ENCODE results near the gene ARHGAP21.
"Not testable (repeated sequence)": the region's sequence is repeated elsewhere in the genome, so short reads cannot be mapped to it uniquely, and the experiment has no call there.

The ARHGAP21 gene

DNA sequence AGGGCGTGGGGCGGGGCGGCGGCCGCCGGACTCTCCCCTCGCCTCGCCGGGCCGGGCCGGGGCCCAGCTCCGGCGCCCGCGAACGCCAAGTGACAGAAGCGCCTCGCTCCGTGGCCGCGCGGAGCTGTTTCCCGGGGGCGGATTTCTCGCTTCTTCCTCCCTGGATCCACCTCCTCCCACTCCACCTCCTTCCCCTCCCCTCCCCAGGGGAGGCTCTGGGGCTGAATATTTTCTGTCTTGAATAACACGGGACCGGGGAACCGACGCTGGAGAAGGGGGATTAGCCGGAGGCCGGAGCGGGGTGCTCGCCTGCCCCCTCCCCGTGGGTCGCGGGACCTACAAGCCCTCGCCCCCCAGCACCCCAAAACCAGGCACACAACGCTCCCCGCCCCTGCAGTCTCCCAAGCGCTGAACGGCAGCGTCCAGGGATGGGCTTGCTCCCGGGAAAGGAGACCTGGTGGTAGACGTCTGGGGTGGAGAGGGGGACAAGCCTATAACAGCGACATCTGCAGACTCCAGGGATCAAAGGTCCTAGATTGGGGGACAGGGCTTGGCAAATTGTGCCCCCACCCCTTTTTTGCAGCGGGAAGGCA, at the start of gene ARHGAP21:
Gene ARHGAP21 (minus strand): TSS at position 100 of the 593 bp plus-strand sequence. CDS start 1,988 bp downstream, outside the sequence.
- peak; percentile 23 for DNase-seq (ENCODE audit: low spot score)

GRCh38 chr10:24771943-24772694, 48.4 kb upstream of the ARHGAP21 start:
- no peak for DNase-seq (ENCODE audit: low spot score)

- DNase-seq (ENCODE audit: low spot score) = not testable (repeated sequence)
These were observed 41.3 kb upstream of the ARHGAP21 start for GRCh38 chr10:24764991-24765390.

- no peak for DNase-seq (ENCODE audit: low spot score)
These were observed 39.4 kb upstream of the ARHGAP21 start for GRCh38 chr10:24762966-24763623.

DNA sequence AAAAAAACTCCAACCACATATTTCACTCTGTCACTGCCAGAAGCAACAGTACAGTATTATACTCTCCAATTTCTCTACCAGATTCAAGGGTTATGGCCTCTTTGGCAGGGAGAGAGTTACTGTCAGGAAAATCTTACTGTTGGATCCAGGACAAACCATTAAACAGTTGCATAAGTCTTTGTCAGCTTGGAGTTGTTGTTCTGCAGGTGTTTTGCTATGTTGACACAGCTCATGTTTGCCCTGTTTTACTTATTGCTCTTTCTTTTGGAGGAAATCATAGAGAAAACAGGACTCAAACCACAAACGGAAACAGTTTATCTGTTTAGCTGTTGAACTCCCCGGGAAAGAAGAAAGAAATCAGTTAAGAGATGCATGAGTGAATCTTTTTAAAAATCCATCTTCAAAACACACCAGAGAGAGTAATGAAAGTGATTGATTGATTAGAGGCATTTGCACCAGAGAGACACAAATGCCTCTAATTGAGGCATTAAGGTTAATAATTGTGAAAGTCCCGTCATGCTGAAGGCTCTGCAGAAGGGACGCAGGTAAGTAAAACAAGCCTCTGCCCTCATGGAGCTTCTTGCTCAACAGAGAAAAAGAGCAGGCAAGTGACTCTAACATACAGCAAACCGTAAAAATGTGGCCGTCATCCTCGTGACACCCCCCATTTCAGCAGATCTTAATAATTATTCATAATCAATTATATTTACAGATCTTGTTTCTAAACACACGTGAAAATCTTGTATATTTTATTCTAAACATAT, 38.7 kb upstream of the ARHGAP21 start:
- no peak for DNase-seq (ENCODE audit: low spot score)

- DNase-seq (ENCODE audit: low spot score) = no peak
These were observed 36.0 kb upstream of the ARHGAP21 start for GRCh38 chr10:24759672-24760071.

DNA sequence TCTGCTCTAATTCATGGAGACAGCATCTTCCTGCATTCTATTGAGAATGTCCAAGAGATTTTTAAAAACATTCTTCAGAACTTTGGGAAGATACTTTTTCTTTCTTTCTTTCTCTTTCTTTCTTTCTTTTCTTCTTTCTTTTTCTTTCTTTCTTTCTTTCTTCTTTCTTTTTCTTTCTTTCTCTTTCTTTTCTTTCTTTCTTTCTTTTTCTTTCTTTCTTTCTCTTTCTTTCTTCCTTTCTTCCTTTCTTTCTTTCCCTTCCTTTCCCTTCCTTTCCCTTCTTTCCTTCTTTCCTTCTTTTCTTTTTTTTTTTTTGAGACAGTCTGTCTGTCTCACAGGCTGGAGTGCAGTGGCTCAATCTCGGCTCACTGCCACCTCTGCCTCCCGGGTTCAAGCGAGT, 34.6 kb upstream of the ARHGAP21 start:
- DNase-seq (ENCODE audit: low spot score) = not testable (repeated sequence)

GRCh38 chr10:24756283-24756682, 32.6 kb upstream of the ARHGAP21 start:
- no peak for DNase-seq (ENCODE audit: low spot score)

GRCh38 chr10:24751716-24752115, 28.0 kb upstream of the ARHGAP21 start:
- no peak for DNase-seq (ENCODE audit: low spot score)

DNA sequence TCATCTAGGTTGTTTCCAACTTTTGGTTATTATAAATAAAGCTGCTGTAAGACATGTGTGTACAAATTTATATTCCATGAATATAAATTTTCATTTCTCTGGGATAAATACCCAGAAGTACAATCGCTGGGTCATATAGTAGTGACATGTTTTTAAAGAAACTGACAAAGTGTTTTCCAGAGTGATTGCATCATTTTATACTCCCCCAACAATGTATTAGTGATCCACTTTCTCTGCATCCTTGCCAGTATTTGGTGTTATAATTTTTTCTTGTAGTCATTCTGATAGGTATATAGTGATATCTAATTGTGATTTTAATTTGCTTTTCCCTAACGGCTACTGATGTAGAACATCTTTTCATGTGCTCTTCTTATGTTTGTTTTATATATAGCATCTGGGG, 27.0 kb upstream of the ARHGAP21 start:
- DNase-seq (ENCODE audit: low spot score) = no peak

DNA sequence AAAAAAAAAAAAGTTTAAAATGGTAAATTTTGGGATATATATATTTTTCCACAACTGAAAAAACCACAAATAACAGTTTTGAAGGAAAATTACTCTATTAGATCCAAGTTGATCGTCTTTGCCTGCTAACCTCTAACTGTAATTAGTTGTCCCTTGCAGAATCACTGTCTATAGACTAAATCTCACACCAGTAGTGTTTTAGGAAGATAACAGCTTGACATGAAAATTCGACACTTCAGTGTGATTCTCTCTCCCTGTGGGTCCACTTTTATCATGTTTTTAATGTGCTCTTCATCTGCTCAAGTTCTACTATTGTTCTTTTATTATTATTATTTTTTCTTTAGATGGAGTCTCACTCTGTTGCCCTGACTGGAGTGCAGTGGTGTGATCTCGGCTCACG, 24.5 kb upstream of the ARHGAP21 start:
- no peak for DNase-seq (ENCODE audit: low spot score)

GRCh38 chr10:24744946-24745345, 21.3 kb upstream of the ARHGAP21 start:
- no peak for DNase-seq (ENCODE audit: low spot score)

- no peak for DNase-seq (ENCODE audit: low spot score)
These were observed 17.0 kb upstream of the ARHGAP21 start for GRCh38 chr10:24740714-24741113.

DNA sequence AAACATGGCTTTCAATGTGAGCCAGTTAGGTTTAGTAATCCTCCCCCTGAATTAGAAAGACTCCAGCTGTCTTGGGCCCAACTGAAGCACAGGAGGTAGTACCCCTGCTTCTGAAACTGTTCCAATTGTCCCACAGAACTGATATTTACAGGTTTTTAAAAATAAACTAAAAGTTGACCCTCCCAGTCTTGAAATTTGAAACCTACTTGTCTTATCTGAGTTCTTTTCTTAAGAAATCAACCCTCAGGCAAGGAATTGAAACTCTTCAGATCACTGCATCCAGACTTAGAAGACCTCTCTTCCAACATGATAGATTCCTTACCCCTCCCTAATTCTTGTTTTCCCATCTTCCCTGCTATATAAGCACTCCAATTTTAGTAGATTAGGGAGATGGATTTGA, 13.3 kb upstream of the ARHGAP21 start:
- no peak for DNase-seq (ENCODE audit: low spot score)

DNA sequence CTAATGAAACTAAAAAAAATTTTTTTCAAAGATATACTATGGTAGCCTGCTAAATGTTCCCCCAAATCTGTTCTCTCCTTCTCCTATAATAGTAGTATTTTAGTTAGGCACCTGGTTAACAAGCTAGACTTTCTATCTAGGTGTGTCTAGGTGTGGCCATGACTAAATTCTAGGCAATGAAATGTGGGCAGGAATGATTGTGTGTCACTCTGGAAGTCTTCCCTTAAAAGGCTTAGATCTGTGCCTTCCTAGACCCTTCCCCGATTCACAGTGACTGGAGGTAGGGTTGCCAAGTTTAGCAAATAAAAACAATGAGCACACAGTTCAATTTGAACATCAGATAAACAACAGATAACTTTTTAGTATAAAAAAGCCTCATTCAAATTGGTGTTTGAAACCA, 8.3 kb upstream of the ARHGAP21 start:
- DNase-seq (ENCODE audit: low spot score) = no peak

GRCh38 chr10:24730811-24731210, 7.1 kb upstream of the ARHGAP21 start:
- no peak for DNase-seq (ENCODE audit: low spot score)

DNA sequence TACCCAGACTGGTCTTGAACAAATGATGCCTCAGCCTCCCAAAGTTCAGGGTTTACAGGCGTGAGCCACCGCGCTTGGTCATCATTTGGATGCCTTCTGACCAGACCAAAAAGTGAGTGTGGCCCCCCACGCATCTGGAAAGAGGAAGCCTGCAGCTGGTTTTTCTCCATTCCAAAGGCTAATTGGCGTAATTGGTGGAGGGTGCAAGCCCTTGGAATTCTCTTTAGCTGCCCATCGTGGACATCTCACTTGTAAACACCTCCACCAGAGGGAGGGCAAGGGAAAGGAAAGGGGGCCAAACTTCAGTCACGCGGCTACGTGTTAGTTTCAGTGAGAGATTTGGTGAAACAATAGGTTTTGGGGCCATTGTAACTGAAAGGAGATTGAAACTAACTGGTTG, 4.1 kb upstream of the ARHGAP21 start:
- no peak for DNase-seq (ENCODE audit: low spot score)

DNA sequence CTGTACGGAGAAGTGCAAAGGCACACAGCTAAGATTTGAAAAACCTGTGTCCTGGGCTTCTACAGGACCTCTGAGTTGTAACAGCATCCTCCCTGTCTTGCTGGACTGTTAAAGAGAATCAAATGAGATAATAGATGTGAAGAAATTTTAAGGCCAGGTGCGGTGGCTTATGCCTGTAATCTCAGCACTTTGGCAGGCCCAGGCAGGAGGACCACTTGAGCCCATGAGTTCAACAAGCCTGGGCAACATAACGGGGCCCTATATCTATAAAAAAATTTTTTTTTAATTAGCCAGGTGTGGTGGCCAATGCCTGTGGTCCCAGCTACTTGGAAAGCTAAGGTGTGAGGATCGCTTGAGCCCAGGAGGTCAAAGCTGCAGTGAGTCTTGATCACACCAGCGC, 2.9 kb upstream of the ARHGAP21 start:
- DNase-seq (ENCODE audit: low spot score) = no peak

GRCh38 chr10:24726029-24726428, 2.3 kb upstream of the ARHGAP21 start:
- not testable (repeated sequence) for DNase-seq (ENCODE audit: low spot score)

GRCh38 chr10:24724381-24725228, 918 bp upstream of the ARHGAP21 start:
- DNase-seq (ENCODE audit: low spot score) = peak; percentile 96

DNA sequence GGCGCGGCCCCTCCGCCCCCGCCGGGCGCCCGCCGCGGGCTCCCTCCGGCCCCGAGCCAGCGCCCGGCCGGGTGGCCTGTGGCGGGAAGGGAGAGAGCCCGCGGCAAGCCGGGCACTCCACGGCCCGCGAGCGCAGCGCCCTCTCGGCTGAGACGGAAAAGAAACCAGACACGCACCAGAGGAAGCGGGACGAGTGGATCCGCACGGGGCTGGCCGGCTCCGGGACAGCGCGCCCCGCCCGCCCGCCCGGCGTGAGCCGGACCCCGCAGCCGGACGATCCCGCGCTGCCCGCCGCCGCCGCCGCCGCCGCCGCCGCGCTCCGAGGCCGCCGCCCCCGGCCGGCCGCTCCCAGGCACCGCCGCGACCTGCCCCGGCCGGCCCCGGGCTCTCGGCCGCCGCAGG, 300 bp downstream of the ARHGAP21 start:
- peak; percentile 20 for DNase-seq (ENCODE audit: low spot score)
